ENCODE data around the gene DNAJA1. TPM values are rescaled to one million over a fixed set of nuclear protein-coding genes. Genes with fewer than 3 reads are reported as not detected.
A peak's percentile ranks its signal among the peaks of the same experiment; 100 is the strongest.

DNAJA1 gene
- total RNA-seq, 1 experiment from 2014 or later: 117 TPM

- H4K20me1 ChIP-seq (ENCODE audit: insufficient read depth): no peaks in the 10 kb centered on the region
- no peak overlapping the region for H2AFZ ChIP-seq (ENCODE audit: low read depth, low read length, poor library complexity, severe bottlenecking)
- no peak for DNase-seq (ENCODE audit: low read depth, low spot score)
- no peak overlapping the region for H3K27ac ChIP-seq (ENCODE audit: low read depth, low read length)
- ChIA-PET CTCF (no interaction called here), RAD21 (ENCODE audit: low non-redundant PET in 1 of 2, low total read pairs in 2 of 2, uncharacterized antibody in 2 of 2, unreplicated experiment in 2 of 2) (no interaction called here), POLR2A (no interaction called here)
- H3K36me3 ChIP-seq (ENCODE audit: control insufficient read depth in 1 of 2, insufficient read depth in 2 of 2, low read length in 2 of 2): peaks cover 7 to 18% of the 10 kb centered on the region in 2 experiments
- 0 out of 2 replicates have a peak, but pooled peaks cover 8% of the 10 kb centered on the region for H3K79me2 ChIP-seq (ENCODE audit: insufficient read depth, low read length)
- no peak for TF ChIP-seq RAD21 (IDR thresholded peaks at IDR 0.05; ENCODE audit: low read depth)
- TF ChIP-seq, protein P1, sequence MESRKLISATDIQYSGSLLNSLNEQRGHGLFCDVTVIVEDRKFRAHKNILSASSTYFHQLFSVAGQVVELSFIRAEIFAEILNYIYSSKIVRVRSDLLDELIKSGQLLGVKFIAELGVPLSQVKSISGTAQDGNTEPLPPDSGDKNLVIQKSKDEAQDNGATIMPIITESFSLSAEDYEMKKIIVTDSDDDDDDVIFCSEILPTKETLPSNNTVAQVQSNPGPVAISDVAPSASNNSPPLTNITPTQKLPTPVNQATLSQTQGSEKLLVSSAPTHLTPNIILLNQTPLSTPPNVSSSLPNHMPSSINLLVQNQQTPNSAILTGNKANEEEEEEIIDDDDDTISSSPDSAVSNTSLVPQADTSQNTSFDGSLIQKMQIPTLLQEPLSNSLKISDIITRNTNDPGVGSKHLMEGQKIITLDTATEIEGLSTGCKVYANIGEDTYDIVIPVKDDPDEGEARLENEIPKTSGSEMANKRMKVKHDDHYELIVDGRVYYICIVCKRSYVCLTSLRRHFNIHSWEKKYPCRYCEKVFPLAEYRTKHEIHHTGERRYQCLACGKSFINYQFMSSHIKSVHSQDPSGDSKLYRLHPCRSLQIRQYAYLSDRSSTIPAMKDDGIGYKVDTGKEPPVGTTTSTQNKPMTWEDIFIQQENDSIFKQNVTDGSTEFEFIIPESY (IDR thresholded peaks at IDR 0.05; ENCODE audit: extremely low read depth, insufficient replicate concordance, low read length): no peak
- TF ChIP-seq POLR2A (IDR thresholded peaks at IDR 0.05; ENCODE audit: borderline replicate concordance, extremely low read depth, insufficient read depth, insufficient read length): no peak
- TF ChIP-seq POLR2AphosphoS5 (IDR thresholded peaks at IDR 0.05; ENCODE audit: low read depth, low read length): no peak
- TF ChIP-seq ELF1 (IDR thresholded peaks at IDR 0.05; ENCODE audit: borderline replicate concordance, low read depth): no peak
- no peak for TF ChIP-seq ZFX (IDR thresholded peaks at IDR 0.05)
- TF ChIP-seq SIN3A (IDR thresholded peaks at IDR 0.05; ENCODE audit: low read depth): no peak
- TF ChIP-seq EZH2phosphoT487 (IDR thresholded peaks at IDR 0.05; ENCODE audit: borderline replicate concordance): no peak
- TF ChIP-seq, protein P2, sequence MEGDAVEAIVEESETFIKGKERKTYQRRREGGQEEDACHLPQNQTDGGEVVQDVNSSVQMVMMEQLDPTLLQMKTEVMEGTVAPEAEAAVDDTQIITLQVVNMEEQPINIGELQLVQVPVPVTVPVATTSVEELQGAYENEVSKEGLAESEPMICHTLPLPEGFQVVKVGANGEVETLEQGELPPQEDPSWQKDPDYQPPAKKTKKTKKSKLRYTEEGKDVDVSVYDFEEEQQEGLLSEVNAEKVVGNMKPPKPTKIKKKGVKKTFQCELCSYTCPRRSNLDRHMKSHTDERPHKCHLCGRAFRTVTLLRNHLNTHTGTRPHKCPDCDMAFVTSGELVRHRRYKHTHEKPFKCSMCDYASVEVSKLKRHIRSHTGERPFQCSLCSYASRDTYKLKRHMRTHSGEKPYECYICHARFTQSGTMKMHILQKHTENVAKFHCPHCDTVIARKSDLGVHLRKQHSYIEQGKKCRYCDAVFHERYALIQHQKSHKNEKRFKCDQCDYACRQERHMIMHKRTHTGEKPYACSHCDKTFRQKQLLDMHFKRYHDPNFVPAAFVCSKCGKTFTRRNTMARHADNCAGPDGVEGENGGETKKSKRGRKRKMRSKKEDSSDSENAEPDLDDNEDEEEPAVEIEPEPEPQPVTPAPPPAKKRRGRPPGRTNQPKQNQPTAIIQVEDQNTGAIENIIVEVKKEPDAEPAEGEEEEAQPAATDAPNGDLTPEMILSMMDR (IDR thresholded peaks at IDR 0.05 in 2 of 3, conservative IDR thresholded peaks at IDR 0.05 in 1 of 3; ENCODE audit: borderline replicate concordance in 1 of 3, insufficient read depth in 1 of 3, low read depth in 2 of 3, low read length in 2 of 3): no peak
- TF ChIP-seq YY1 (IDR thresholded peaks at IDR 0.05; ENCODE audit: extremely low read depth, insufficient replicate concordance, low read depth, low read length): no peak
- no peak for TF ChIP-seq MAX (IDR thresholded peaks at IDR 0.05)
- H3K4me1 ChIP-seq (ENCODE audit: control insufficient read depth in 1 of 2, insufficient read depth in 2 of 2, low read length in 2 of 2): no peaks in the 10 kb centered on the region
- BruUV-seq (replicated peaks): no TSS peak
- H3K4me3 ChIP-seq (replicated peaks in 1 of 2; ENCODE audit: low read depth in 1 of 2, low read length in 2 of 2): no peak overlapping the region
- H3K9me2 ChIP-seq (ENCODE audit: insufficient read depth): no peaks in the 10 kb centered on the region
- H3K4me2 ChIP-seq (ENCODE audit: low read length): no peak overlapping the region
- intact Hi-C loops (cut with micrococcal nuclease): no loop called here
- ATAC-seq: peak; percentile 37; the same call in 1 of the 2 replicates
- H3K27me3 ChIP-seq (ENCODE audit: insufficient read depth, low read length): no peaks in the 10 kb centered on the region
- no peaks in the 10 kb centered on the region for H3K9me3 ChIP-seq (ENCODE audit: control insufficient read depth in 1 of 2, insufficient read depth in 1 of 2, low read depth in 1 of 2, low read length in 2 of 2)
- H3K9ac ChIP-seq (ENCODE audit: low read length): no peak overlapping the region
Observed at GRCh38 chr9:33044677-33045282, 19.7 kb downstream of the DNAJA1 start.
